Left cardiac atrium (tissue), 4 donors: ENCODE measurements around the gene RRN3. TPM values are rescaled to one million over a fixed set of nuclear protein-coding genes. Genes with fewer than 3 reads are reported as not detected.
"Not testable (repeated sequence)": the region's sequence is repeated elsewhere in the genome, so short reads cannot be mapped to it uniquely, and the experiment has no call there.

ENCODE experiments used
- ATAC-seq, 2 donors: fragments of 200-7000 bp; cut with Tn5 transposase; one replicate each; pipeline ENCODE4 v1.9.1; 2020; ENCODE audit warnings: mild to moderate bottlenecking in 2 of 2, moderate library complexity in 2 of 2
- DNase-seq: peaks from one replicate; pipeline ENCODE4 v3.0.0-alpha.2; 2020
- intact Hi-C, 2 donors: fragments of 100-400 bp; cut with DNase I; formaldehyde crosslinking; loops; one replicate each; pipeline versions ENCODE4 v1.14.1 to v1.15.1; 2022 to 2023
- total RNA-seq, 2 donors: library from RNA; stranded (reverse); fragmentation: NEBNext Ultra II Directional; extraction: Animal tissue kit (Norgen Biotek cat#: 25700); gene quantifications; one replicate each; pipeline ENCODE4 v1.2.1, GENCODE V29; 2021
- donor health status: DM: no; HTN: yes; CAD: no.
- donor health status: DM: no; HTN: yes; CAD: no; lungs with severe emphysema.
- donor health status: DM: yes; HTN: yes; CAD: no.
- donor health status: Dilated cardiomyopathy.

RRN3 gene
- total RNA-seq, 2 donors from 2014 or later, result 20.0 to 25.6 TPM

DNA sequence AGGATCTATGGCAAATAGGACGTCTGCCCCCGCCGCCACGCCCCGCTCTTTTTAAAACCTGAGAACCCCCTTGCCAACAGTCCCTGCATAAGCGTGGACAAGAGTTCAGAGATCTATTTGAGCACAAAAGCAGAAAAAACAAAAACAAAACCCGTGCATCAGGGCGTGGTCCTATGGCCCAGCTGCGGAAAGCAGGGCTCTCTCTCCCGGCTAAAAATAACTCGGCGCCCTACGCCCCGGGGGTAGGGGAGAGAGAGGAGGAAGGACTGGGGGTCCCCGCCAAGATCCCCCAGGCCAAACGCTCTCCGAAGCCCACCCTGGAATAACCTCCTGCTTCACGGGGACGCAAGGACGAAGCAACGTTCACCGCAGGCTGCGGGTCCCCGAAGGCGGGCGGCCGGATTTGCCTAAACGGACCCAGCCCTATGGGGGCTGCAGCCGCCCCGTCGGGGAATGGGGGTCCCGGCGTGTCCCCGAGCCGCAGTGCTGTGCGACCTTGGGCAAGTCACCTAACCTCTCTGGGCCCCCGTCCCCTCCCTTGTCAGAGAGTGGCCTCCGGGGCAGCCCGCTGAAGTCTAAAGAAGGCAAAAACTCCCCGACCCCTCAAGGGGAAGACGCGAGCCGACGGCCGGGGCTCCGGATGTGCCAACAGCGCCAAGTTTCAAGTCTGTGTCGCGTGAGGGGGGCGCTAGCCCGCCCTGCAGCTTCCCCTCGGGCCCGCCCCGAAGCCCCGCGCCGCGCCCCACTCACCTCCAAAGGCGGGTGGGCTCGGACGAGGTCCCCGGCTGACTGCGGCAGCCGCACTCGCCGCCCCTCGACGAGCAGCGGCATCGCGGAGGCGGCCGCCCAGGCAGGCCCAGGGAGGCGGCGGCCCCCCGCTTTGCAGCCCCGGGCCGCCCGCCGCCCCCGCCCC, 38.7 kb downstream of the RRN3 start:
- DNase-seq (peak; percentile 71), ATAC-seq (peak; percentile 38 to 40)
- intact Hi-C loops, result no loop called here

DNA sequence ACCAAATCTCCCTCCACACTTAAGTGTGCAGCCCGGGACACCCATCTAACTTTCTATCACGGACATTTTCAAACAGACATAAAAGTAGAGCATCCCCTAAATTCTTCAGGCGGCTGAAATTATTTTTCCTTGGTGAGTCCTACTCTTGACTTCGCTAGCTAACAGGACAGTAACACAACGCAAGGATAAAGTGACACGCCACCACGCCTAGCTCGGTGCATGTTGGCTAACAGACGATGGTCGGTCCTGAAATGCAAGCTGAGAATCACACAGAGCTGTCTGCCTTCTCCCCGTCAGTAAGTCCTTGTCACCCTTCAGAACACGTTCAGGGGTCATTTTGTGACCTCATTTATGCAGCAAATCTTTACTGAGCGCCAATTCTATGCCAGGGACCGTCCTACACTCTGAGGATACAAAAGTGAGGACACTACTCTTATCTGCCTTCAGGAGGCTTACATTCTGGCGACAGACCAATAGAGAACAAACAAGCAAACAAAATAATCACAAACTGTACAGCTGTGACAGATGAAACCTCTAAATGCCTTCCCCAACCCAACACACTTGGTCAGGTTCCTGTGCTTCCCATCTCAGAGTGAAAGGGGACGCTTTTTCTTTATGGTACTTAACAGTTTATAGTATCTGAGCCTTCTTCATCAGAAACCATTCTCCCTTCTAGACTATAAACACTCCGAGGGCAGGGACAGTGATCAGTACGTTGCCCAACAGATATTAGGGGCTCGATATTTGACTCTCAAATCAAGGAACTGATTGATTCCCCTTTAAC, 39.5 kb downstream of the RRN3 start:
- intact Hi-C loops, result no loop called here
- no peak for ATAC-seq
- DNase-seq, result no peak

DNA sequence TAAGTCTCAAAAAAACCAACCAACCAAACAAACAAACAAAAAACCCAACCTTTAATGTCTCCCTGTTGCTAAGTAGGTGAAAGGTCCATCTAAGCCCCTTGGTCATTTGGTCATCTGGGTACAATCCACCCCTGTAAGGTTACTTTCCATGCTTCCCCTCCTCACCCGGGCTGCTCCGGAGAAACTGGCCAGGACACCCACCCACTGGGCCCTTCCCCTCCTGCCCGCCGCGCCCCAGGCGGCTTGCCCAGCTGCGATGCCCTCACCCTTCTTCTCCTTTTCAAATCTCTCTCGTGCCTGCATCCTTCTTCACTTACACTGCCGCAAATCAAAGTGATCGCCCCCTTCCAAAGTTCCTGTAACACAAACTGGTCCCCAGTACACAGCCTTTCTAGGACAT, 40.2 kb downstream of the RRN3 start:
- intact Hi-C loops, result no loop called here
- ATAC-seq (no peak), DNase-seq (no peak)

DNA sequence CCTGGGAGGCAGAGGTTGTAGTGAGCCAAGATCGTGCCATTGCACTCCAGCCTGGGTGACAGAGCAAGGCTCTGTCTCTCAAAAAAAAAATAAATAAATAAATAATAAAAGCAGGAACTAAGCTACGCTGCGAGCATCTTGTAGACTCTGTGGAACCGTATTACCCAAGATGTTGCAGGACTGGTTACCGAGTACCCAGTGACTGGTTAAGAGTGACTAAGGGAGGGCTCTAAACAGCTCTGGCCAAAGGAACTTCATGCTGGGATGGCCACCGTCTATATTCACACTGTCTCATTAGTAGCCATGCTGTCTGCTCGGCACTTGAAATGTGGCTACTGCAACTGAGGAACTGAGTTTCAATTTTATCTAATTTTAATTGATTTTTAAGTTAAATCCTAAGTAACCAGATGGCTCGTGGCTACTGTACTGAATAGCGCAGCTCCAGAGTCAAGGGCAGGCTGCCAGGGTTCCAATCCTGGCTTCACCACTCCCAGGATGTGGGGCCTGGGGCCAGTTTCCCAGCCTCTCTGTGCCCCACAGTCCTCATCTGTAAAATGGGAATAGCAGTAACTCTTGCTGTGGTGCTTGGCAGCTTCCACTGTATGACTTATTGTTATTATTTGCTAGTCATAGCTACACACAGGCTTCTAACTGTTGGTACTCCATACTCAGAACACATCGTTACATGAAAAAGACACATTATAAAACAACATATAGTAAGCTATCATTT, 41.2 kb downstream of the RRN3 start:
- peak; percentile 52 for DNase-seq
- no peak for ATAC-seq
- intact Hi-C loops, result no loop called here

DNA sequence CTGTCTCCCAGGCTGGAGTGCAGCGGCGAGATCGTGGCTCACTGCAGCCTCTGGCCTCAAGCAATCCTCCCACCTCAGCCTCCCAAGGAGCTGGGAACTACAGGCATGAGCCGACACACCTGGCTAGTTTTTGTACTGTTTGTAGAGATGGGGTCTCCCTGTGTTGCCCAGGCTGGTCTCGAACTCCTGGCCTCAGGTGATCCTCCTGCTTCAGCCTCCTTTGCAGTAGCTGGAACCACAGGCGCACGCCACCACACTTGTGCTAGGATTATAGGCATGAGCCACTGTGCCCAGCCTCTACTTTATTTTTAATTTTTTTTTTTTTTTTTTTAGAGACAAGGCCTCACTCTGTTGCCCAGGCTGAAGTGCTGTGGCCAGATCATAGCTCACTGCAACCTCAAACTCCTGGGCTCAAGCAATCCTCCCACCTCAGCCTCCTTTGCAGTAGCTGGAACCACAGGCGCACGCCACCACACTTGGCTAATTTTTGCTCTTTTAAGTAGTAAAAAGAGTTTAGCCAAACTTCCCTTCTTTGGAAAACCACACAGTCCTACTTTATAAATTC, 42.6 kb downstream of the RRN3 start:
- DNase-seq (no peak), ATAC-seq (no peak)
- intact Hi-C loops, result no loop called here

DNA sequence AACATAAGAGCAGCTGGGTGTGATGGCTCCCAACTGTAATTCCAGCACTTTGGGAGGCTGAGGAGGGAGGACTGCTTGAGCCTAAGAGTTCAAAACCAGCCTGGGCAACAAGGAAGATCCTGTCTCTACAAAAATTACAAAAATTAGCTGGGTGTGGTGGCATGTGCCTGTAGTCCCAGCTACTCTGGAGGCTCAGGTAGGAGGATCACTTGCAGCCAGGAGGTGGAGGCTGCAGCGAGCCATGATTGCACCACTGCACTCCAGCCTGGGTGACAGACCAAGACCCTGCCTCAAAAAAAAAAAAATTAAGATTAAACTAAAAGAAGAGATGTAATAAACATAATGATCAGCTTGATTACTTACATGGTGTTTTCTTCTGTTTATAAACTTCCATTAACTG, 43.6 kb downstream of the RRN3 start:
- DNase-seq, ATAC-seq, intact Hi-C loops: not testable (repeated sequence)

DNA sequence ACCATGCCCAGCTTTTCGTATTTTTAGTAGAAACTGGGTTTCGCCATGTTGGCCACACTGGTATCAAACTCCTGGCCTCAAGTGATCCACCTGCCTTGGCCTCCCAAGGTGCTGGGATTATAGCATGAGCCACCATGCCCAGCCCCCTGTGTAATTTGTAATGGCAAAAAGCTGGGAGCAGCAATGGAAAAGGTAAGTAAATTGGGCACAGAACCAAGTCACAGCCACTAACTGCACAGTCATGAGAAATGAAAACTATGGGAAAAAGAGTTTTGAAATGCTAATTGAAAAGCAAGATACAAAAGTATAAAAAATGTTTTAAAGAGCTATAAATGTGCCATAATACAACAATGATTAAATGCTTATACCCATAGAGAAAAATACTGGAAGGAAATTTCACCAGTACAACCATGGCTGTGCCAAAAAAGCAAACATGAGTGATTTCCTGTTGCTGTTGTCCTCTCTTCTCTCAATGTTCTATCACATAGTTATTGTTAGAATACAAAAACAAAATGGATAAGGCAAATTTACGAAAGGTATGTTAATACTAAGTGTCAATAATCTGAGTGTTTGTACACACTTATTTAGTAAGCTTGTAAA, 44.4 kb downstream of the RRN3 start:
- DNase-seq (no peak), ATAC-seq (no peak)
- intact Hi-C loops, result no loop called here

DNA sequence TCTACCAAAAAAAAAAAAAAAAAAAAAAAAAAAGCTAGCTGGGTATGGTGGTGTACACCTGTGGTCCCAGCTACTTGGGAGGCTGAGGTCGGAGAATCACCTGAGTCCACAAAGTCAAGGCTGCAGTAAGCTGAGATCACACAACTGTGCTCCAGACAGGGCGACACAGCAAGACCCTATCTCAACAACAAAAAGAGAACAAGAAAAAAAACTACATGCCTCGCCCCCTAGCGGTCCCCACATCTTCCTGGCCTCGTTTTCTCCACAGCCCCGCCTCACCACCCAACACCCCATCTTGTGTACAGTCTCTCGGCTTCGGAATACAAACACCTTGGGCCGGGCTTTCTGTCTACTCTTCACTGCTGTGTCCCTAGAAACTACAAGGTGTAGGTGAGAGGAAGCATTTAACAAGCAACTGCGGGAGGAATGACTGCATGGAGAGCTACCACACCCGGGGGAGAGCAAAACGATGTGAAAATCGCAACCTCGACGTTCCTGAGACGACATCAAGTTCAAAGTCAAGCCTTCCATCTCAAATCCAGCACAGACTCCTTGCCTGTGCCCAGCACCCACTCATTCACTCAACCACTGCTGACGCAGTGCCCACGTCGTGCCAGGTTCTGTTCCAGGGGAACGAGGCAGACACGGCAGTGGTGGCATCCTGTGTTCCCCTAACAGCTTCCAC, 47.2 kb downstream of the RRN3 start:
- no peak for ATAC-seq
- intact Hi-C loops, result no loop called here
- DNase-seq, result no peak

DNA sequence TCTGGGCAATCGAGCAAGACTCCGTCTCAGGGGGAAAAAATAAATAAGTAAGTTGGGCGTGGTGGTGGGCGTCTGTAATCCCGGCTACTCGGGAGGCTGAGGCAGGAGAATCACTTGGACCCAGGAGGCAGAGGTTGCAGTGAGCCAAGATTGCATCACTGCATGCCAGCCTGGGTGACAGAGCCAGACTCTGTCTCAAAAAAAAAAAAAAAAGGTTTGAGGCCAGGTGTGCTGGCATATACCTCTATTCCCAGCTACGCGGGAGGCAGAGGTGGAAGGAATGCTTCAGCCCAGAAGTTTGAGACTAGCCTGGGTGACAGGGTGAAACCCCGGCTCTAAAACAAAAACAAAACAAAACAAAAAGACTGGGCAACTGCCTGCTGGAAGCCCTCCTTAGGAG, 48.8 kb downstream of the RRN3 start:
- ATAC-seq, DNase-seq, intact Hi-C loops: not testable (repeated sequence)

DNA sequence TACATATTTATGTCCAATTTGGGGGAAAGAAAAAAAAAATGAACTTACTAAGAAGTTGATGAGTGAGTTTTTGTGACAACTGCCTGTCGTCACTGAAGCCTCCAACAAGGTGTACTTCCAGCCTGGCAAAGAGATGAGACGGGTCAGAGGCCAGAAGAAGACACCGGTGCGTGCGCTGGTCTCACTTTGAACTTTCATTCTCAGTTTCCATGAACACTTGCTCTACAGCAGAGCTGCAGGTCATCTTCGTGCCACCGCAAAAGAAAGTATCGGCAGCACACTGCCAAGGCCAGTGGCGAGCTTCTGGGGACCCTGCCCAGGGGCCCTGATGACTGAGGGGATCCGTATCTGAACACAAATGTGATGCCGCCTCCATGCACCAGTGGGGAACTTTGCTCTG, 49.8 kb downstream of the RRN3 start:
- ATAC-seq (no peak), DNase-seq (no peak)
- intact Hi-C loops, result no loop called here

DNA sequence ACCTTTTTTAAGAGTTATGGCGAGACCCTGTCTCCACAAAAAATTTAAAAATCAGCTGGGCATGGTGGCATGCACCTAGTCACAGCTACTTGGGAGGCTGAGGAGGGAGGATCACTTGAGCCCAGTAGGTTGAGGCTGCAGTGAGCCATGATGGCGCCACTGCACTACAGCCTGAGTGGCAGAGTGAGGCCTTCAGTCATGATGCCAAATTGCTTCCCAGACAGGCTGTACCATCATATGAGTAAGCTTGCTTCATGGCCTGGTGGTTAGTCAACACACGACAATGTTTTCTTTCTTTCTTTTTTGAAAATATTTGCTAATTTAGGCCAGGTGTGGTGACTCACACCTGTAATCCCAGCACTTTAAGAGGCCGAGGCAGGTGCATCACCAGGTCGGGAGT, 50.7 kb downstream of the RRN3 start:
- intact Hi-C loops, result no loop called here
- no peak for ATAC-seq
- no peak for DNase-seq

DNA sequence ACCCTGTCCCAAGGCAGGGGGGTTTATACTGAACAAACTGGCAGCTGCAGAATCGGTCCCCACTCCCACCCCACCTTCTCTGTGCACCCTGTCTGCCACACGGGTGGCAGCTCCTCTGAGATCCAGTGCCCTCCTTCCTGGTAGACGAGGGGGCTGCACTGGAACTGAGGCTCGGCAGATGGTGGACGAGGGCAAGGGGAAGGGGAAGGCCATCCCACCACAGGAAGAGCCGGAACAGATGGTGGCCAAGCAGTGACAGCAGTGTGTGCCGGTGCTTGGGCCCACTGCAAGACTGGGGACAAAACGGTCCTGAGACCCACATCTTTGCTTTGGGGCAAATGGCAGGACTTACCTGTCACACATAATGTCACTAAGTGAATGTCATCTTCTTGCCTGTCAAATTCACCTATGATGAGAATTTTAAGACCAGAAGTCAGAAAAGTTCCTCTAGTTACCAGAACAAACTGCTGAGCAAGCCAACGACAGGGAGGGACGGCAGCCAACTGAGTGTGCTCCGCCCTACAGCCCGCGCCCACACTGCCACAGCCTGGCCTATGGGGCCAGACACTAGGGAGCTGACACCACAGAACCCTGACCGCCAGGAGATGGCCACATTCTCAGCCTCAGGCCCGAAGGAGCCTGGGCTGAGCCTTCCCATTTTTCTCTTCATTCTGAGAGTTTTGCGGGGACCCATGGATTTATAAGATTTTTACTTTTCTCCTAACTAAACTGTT, 52.6 kb downstream of the RRN3 start:
- ATAC-seq (peak; percentile 97 to 99), DNase-seq (peak; percentile 88)
- intact Hi-C loops, result no loop called here

DNA sequence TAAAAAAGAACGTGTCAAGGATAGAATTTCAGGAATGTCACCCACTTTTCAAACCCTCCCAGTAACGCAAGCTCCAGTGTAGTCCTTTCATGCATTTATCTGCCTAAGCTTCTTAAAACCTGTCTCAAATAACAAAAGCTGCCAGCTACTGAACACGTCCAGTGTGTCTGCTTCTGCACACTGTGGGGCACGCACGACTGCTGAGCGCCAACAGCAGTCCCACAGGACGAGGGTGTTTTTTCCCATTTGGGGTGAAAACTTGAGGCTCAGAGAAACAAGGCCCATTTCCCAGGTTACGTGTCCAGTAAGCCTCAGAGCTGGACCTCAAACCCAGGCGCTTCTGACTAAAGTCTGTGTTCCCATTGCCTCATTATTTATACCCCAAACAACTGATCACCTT, 55.4 kb downstream of the RRN3 start:
- intact Hi-C loops, result no loop called here
- DNase-seq (no peak), ATAC-seq (no peak)

DNA sequence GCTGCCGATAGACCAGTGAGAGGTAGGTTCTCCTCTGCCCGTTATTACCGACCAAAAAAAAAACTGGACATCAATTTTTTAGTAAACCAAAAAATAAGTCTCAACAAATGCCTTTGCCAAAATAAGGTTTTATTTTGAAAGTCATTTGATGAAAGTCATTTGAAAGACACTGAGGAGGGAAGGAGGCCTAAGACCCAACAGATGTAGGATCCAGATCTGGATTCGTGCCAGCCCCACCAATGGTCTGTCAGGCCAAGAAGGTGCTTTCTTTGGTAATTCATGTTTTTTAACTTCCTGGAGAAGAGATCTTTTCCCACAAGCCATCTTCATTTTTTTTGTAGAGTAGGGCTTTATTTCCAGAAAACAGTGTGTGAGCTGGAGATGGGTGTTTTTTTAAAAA, 56.3 kb downstream of the RRN3 start:
- ATAC-seq (no peak), DNase-seq (no peak)
- intact Hi-C loops, result no loop called here

DNA sequence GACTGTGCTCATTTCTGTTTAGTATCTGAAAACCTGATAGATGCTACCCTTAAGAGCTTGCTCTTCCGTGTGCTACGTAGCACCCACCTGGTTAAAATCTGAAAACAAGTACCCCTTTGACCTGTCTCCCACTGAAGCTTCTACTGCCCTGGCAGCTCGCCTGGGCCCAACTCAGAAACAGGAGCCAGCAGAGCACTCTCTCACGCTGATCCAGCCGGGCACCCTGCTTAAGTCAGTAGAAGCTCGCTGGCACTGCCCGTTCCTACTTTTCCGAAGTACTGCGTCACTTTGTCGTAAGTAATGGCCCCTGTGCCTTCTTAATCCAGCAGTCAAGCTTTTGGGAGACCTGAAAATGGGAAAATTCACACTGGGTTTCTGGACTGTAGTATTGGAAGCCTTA, 57.1 kb downstream of the RRN3 start:
- ATAC-seq, result no peak
- intact Hi-C loops, result no loop called here
- no peak for DNase-seq

DNA sequence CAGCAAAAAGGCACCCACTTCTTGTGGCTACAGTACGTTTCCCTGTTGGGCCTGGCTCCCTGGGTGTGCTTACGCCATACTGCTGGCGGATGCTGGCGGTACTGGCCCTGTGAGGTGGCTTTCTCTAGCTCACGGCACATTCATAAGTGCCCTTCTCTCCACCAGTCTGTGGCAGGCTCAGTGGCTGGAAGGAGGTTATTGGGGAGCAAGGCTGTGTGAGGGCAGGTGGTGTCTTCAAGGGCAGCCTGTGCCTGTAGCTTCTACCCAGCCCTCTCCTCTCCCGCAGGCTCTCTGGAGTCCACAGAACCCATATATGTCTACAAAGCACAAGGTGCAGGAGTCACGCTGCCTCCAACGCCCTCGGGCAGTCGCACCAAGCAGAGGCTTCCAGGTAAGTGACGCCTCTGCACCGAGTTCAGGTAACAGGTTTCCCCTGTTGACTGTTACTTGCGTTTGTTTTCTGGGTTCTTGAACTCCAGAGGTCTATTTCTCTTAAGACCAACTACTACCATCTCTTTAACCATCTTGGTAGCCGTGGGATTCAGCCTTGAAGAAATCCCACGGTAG, 58.8 kb downstream of the RRN3 start:
- DNase-seq (no peak), ATAC-seq (no peak)
- intact Hi-C loops, result no loop called here

DNA sequence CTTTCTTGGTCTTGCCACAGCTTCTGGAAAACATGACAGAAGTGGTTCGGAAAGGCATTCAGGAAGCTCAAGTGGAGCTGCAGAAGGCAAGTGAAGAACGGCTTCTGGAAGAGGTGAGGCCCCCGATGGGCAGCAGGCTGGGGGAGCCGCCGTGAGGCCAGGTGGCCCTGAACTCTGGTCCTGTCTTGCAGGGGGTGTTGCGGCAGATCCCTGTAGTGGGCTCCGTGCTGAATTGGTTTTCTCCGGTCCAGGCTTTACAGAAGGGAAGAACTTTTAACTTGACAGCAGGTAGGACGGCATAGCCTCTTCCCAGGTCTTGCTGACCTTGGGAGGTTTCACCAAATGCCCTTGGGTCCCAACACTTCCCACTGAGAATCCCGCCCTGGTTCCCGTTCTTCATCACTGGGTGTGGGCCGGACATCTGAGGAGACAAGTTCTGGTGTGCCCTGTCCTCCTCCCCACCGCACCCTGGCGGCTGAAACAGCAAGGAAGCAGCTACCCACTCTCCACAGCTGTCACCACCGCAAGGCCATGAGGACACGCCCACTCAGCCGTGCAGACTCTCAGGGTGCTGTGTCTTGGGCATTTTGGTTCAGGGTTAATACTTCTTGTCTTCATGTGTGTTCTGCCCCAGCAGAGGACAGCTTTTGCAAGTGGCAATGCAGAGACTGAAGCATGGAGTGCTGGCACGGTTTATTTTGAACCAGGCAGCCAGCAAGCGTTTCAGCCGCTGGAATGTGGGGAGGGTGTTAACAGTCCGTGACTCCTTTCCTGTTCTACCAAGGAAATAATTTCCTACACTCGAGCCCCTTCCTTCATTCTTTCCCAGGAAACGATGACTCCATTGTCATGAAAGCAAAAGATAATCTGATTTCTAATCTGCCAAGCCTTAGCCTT, 59.6 kb downstream of the RRN3 start:
- DNase-seq (no peak), ATAC-seq (peak; percentile 54 to 70)
- intact Hi-C loops, result no loop called here
